GM18502 (cell line): ENCODE results near the gene TSPAN18.

Experiments
- ATAC-seq: cut with Tn5 transposase; IDR thresholded peaks from one replicate; pipeline ENCODE4 v1.9.1; 2021; ENCODE audit warnings: mild to moderate bottlenecking; ENCODE audit not compliant: unreplicated experiment, poor library complexity

Gene TSPAN18

DNA sequence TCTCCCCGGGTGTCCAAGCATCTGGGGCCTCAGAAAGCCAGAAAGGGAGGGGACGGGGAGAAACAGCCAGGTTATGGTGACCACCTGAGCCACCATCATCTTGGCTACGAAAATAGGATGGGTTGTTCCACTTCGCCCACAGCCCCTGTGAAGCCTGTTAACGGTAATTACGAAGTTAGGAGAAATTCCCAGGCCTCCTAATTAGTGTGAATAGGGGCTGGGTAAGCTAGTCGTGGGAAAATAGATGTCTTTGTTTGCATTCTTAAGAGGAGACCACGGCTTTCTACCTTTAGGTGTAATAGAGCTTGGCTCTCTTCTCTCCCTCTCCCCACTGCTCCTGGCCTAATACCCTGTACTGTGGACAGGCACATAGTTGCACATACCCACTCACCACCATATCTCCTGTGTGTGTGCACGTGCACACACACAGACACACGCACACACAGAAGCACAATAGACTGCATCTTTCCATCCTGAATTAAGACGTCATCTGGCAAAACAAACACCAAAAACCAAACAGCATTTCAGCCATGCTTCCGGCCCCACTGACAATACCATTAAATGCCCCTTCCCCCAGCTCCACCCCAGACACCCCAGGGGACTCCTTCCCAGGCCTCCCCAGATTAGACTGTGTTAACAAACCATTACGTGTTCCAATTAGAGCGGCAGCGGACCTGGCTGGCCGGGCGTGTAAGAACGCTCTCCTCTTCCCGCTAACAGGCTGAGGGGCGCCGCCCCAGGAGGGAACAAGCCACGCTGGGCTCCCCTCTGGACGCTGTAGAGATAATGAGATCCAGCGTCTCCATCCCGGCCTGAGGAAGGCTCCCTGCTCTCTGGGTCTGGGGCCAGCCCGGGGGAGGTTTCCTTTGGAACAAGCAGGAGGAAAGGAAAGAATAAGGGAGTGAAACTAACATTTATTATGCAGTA, 151.1 kb downstream of the TSPAN18 start:
- no peak for ATAC-seq

DNA sequence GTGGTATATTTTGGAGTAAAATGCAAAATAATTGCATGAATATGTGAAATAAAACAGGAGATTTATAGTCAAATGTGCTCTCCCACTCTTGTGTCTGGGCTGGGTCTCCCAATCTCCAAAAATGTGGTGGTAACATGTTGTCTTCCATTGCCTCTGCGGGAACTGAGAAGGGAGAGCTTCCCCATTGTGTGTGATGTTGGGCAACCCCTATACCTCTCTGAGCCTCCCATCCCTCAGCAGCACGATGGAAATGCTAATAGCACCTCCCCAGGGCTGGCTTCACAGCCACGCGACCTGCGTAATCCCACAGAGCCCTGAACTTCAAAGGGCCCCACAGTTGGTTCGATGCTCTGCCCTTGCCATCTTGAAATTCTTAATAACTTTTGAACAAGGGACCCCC, 151.9 kb downstream of the TSPAN18 start:
- ATAC-seq = no peak

DNA sequence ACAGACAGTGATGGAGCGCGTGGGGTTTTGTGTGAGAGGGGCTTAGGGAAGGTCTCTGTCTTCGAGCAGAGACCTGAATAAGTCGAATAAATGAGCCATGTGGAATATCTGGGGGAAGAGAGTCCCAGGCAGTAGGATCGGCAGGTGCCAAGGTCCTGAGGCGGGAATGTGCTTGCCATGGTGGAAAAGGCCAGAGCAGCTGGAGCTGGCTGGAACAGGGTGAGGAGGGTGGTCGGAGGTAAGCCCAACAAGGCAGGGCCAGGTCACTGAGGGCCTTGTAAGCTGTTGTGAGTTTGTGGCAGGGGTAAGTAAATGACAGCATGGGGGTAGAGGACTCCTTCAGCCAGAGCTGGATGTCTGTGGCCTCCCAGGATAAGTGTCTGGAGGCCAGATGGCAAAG, 152.7 kb downstream of the TSPAN18 start:
- no peak for ATAC-seq

DNA sequence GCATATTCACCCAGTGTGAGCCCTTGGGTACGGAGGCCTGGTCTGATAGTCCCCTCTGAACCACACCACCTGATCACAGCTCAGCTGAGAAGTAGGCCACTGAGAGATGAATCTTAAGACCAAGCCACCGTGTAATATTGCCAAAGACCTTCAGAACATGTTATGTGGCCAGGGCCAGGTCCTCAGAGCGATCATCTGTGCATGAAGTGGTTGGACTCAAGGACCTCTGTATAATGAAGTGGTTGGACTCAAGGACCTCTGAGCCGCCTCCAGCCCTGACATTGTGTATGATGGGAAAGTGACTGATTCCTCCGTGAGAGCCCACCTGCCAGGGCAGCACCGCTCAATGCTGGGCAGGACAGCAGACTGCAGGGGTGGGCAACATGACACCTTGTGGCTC, 153.7 kb downstream of the TSPAN18 start:
- no peak for ATAC-seq

DNA sequence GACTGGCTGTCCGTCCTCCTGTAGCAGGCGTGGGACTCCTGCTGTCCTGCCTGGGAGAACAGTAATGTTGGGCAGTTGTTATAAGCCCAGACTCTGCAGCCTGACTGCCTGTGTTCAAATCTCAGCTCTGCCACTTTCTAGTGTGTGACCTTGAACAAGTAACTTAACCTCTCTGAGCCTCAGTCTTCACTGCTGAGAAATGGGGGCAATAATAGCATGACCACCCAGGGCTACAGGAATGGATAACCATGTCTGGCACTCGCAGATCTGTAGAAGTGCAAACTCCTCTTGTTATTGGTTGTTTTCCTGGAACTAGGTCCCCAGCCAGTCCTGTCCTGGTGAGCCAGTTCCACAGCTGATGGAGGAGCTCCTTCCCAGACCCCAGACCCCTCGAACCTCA, 154.2 kb downstream of the TSPAN18 start:
- no peak for ATAC-seq

DNA sequence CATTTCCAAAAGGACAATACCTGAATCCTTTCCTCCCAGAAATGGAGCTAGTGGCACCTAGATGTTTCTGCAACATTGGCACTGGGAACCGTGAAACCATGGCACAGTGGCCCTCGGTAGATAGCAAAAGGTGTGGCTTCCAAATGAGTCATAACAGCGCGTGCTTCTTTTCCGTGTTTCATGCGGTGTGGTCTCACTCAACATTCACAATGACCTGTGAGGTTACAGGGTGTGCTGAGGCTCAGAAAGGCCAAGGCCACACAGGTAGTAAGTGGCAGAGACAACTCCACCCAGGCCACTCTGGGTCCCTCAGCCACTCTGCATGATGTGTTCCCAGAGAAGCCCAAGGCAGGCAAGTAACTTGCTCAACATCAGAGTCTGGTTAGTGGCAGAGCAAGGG, 156.5 kb downstream of the TSPAN18 start:
- ATAC-seq = peak; percentile 63

DNA sequence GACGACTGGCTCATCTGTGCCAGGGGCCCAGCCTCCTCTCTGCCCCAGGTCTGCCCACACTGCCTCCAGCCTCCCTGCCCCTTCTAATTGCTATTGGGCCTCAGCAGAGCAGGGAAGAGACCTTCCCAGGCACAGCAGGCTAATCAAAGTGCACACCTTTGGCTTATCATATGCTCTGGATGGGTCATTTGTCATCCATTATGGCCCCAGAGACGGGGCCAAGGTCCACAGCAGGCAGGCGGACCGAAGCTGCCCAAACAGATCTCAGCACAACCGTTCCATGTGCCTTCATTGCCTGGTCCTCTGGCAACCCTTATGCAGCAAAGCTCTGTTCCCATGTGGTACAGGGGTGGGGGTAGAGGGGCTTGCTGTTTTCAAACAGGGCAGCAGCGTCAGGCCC, 157.3 kb downstream of the TSPAN18 start:
- no peak for ATAC-seq

DNA sequence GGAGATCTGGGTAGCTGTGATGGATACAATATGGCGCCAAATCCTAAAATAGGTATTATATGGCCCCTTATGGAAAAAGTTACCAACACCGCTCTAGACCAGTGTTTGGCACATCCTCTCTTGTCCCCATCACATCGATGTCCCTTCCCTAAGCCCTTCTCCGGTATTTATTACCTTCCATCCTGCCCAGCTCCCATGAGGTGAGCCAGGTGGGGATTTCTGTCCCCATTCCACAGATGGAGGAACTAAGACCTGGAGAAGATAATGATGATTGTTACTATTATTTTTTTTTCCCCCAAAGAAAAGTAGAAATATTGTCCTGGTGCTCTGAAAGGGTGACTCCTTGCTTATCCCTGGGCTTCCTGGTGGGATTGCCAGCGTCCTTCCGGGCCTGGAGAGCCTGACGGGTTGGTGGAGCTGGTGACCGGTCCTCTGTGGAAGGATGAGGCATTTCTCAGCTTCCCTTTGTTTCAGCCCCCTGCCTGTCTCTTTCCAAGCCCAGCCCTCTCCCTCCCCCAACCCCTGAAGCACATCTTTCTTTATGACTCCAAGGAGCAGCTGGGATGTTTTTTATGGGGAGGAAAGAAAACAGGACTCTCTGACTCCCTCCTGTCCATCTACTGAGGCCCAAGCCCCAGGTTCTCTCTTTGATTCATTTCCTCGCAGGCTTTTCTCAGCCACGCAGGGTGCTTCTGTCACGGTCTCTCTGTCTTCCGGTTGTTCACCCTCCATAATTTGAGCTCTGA, 158.5 kb downstream of the TSPAN18 start:
- no peak for ATAC-seq

DNA sequence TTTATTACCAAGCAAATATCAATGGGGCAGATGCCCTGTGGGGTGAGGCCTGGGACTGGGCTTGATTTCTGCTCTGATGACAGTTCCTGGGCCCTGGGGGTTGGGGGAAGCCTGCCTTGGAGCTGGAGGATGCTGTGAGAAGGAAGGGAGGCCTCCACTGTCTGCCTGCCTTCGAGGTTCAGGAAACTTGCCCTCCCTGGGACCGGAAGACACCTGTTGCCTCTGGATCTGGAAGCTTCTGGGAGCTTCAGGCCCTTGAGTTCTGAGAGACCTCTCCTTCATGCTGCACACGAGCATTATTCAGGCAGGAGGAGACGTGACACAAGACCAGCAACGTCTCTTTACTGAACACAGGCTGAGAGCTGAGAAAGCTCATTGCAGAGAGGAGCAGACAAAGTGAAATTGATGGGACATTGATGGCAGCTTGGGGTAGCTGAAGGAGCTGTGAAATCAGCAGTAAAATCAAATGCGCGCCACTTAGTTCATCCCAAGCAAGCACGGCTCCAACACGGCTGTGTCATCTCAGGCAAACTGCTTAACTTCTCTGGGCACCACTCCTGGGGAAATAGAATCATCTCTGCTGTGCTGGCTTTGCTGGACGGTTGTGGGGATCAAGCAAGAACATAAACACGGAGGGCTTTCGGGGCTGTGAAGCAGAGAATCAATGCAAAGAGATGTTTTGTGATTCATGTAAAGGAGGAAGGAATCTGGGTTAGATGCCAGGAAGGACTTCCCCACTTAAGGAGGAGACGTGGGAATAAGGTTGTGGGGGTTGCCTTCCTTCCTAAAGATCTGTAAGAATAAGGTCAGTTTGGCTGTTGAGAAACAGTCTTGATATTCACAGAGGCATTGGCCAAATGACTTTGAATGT, 159.4 kb downstream of the TSPAN18 start:
- ATAC-seq = no peak

DNA sequence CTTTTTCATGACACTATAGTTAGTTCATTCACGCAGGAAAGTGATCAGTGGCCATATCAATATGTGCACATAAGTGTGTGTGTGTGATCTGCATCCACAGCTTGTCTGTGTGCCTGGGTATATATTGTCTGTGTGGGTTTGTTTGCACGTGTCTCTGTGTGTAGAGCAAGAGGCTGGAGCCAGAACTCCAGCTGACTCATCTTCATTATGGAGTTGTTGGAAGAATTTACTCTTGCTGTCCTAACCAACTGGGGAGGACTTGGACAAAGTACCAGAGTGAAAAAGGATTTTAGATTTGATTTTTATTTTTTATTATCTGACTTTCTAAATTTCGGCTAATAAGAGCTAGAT, 160.0 kb downstream of the TSPAN18 start:
- ATAC-seq = no peak

DNA sequence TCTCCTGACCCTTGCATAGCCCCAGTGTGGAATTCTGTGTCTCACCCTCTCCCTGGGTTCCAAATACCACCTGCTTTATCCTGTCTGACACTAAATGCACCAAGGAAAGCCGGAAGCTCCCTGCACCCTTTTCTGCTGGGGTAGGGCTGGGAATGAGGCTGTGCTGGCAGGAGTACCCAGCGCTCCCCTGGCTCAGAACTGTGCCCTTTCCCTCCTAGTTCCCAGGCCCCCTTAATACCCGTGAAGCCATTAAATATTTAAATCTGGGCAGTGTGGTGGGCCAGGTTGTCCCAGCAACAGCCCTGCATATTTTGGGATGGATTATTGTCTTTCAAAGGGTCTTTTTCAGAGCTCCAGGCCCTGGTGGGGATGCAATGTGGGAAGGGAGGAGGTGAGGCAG, 160.9 kb downstream of the TSPAN18 start:
- no peak for ATAC-seq

DNA sequence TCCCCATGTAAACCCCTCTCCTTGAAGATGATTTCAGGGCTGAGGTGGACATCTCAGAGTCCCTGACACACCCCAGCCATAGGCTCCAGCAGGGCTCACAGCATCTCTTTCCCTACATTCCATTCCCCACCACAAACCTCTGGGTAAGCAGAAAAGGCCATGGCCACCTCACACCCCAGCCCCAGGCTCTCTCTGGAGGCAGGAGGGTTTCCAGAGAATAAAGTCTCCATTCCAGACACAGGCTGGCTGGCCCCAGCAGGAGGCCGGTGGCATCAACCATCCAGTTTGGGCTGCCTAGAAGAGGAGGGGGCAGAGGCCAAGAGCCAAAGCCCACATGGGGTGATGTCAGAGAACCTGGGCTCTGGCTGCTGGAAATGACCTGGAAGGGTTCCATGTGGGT, 162.5 kb downstream of the TSPAN18 start:
- no peak for ATAC-seq

DNA sequence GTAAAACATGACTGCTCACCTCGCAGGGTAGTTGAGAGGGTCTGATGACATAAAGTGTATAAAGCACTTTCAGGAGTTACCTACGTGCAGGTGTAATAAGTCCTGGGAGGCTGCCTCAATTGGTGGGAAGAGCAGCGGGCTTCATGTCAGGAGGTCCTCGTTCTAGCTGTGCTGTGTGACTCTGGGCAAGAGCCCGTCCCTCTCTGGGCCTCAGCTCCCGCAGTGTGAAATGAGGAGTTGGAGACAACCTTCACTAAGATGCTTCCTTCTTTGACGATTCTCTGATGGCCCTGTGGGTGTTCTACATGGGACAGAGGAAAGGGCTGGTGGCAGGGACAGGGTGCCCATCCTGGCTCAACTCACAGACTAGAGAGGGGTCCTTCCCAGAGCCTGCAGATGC, 166.1 kb downstream of the TSPAN18 start:
- no peak for ATAC-seq

DNA sequence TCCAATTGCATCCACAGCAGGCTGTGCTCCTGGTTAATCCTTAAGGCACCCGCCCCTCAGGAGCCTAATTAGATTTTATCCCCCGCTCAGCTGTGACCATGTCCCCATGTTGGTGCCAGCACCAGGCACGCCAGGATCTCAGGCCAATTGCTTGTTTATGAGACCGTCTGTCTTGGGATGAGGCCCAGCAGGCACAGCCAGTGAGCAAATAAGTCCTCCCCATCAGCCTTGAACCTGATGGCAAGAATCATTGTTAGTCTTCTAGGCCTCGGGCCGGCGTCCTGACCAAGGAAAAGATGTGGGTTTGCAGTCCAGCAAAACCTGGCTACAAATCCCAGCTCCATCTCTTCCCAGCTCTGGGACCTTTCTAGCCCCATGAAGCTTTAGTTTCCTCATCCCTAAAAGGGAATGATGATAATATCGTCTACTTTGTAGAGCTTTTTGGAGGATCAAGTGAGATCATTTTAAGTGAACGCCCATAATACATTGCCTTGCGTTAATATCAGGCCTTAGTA, 166.6 kb downstream of the TSPAN18 start:
- no peak for ATAC-seq

DNA sequence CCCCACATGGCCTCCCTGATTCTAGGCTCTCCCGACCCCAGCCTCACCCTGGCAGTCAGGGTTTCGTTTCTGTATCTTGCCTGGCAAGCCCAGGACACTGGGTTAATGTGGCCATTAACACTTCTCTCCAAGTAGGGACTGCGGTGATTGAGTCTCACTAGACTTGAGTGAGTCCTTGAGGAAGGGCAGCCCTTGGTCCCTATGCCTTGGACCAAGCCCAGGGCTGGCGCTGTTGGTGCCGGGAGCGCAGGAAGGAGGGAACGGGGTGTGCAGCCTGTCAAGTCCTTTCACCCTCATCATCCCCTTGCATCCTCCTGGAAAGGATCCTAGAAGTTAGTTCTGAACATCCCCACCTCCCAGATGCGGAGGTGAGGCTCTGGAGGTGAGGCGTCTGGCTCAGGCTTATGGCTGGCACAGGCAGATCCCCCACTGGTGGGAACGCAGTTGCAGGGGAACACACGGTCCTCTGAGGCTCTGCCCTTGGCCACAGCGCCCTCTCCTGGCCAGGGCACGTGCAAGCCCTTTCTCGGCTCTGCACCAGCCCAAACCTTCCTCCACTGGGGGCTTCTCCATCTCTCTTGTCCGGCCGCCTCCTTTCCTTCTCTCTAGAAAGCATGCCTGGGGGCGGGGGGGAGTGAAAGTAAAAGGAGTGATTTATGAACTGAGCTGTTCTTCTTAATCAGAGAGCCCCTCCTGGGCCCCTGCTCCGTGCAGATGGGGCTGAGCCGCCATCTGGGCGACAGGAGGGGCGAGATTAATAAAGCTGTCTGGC, 167.3 kb downstream of the TSPAN18 start:
- peak; percentile 57 for ATAC-seq

DNA sequence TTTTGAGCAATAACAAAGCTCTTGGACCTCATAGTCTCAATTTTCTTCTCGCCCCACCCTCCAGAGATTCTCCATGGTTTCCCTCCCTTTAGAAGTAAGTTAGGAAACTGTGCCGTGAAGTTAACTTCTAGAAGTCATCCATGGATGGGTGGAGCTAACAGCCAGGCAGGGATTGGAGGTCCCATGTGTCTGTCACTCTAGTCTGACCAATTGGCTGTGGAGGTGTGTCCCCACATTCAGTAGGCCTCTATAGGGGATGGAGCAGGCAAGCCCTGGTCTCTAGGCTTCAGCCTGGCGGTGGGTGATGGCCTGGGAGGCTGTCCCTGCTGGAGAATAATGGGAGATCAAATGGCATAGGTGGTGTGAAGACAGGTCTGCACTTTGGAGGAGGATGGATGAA, 173.2 kb downstream of the TSPAN18 start:
- peak; percentile 63 for ATAC-seq

DNA sequence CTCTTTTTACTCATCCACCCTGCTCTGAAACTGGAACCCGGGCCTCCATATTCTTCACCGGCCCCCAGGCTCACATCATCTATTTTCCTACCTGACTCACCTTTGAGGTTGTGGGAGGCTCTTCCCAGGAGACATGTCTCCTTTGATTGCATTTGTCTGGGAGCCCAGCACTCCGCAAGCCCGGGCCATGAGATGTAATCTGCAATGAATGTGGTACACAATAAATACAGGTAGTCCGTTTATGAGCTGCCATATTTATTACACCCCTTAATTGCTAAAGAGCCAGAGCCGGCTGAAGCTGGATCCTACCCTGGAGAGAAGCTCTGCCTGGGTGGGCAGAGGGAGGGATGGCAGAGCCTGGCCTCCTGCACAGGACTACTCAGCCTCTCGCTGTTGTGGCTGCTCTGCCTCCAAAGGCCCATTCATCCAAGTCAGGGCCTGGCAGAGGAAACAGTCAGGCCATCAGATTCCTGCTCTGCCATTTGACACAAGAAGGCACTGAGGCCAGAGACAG, 174.4 kb downstream of the TSPAN18 start:
- no peak for ATAC-seq

DNA sequence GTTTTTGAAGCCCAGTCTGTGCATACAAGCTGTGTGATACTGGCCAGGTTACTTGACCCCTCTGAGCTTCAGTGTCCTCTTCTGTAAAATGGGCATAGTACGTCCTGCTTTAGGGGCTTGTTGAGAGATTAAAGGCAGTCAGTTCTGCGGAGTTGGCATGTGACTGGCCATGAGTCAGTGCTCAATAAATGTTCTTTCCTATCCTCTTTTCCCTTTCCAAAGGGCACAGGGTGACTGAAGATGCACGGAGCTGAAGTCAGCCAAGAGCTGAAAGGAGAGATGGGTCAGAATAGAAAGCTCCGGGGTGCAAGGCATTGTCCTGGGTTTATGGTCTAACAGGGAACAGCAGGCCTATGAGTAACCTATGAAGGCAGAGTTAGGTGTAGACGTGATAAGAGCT, 175.0 kb downstream of the TSPAN18 start:
- no peak for ATAC-seq

DNA sequence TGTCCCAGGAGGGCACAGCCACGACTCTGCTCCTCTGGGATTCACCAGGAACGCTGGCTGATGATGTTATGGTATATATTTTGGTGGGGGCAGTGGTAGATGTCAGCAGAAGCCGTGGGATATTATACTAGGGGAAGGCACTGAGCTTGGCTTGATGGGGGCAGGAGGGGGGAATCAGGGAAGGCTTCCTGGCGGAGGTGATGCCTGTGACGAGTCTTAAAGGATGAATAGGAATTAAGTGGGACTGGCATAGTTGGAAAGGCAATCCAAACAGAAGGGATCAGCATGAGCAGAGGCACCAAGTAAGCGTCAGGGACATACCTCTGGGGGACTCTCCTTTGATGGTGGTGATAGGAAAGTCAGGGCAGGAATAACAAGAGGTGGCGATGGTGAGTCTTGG, 176.3 kb downstream of the TSPAN18 start:
- ATAC-seq = no peak

DNA sequence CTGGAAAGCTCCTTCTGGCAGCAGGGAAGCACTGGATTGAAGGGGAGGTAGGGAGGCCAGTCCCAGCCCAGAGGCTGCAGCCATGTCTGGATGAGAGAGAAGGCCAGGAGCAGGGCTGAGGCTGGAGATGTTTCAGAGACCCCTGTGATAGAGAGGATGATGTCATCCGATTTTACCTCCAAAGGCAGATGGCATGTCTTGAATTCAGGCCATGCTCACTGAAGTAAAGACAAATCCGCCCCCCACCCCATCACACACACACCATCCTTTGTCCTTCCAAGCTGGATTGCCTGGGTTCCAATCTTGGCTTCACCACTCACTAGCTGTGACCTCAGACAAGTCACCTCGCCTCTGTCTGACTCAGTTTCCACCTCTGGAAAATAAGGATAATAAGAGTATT, 176.8 kb downstream of the TSPAN18 start:
- no peak for ATAC-seq
